Thoracic aorta endothelial cell (primary cell): Measurements from ENCODE around the gene CDC42EP5. TPM values are rescaled to one million over a fixed set of nuclear protein-coding genes. Genes with fewer than 3 reads are reported as not detected.

Experiments
- small RNA-seq: library from RNA; depleted of rRNA; stranded (forward); fragments of <200 nt; gene quantifications from one replicate; pipeline ENCODE3, GENCODE V24; 2012
- total RNA-seq: library from RNA; depleted of rRNA; stranded (reverse); fragments of >200 nt; gene quantifications from 2 replicates; pipeline ENCODE4 v1.2.3, GENCODE V29; 2012

The CDC42EP5 gene
- 27.1 and 27.4 TPM in 2 replicates for total RNA-seq

GRCh38 chr19:54473071-54473891 is at the start of gene CDC42EP5:
Gene CDC42EP5, minus strand, starts transcription at chr19:54473296. Its CDS starts 7,749 bp downstream, at chr19:54465547.

GRCh38 chr19:54502518-54503048 is 29.5 kb upstream of the CDC42EP5 start, which contains the start of gene LAIR2:
Gene LAIR2, plus strand, starts transcription at chr19:54502831. Its CDS starts 88 bp downstream, at chr19:54502919.

GRCh38 chr19:54463531-54464043 is 9.5 kb downstream of the CDC42EP5 start, which contains the start of gene LENG9:
Gene LENG9, minus strand, starts transcription at chr19:54463778. Its CDS starts 252 bp downstream, at chr19:54463526.

GRCh38 chr19:54448774-54449700 is 24.1 kb downstream of the CDC42EP5 start, which contains the start of gene LENG8:
Gene LENG8, plus strand, starts transcription at chr19:54449199. Its CDS starts 2,146 bp downstream, at chr19:54451345.

GRCh38 chr19:54415208-54415900 is 57.7 kb downstream of the CDC42EP5 start, which contains the start of gene TTYH1:
Gene TTYH1, plus strand, starts transcription at chr19:54415464. Its CDS starts 89 bp downstream, at chr19:54415553.

Small RNAs within 50 kb of the gene (small RNA-seq; reads per million reads assigned to genes)
- not detected for gene AC245884.3

Other genes with a start within 250 kb of the CDC42EP5 start
- gene LILRA6, start 230.5 kb downstream of the CDC42EP5 start, total RNA-seq: not detected in 2 replicates
- gene LILRB5, start 216.0 kb downstream of the CDC42EP5 start, total RNA-seq: 0.07 TPM in 1 of 2 replicates, not detected in the other
- gene LILRB2, start 192.2 kb downstream of the CDC42EP5 start, total RNA-seq: not detected in 2 replicates
- not detected in 2 replicates for gene LILRA5, start 160.1 kb downstream of the CDC42EP5 start, total RNA-seq
- gene LILRA4, start 134.1 kb downstream of the CDC42EP5 start, total RNA-seq: not detected in 2 replicates
- not detected in 2 replicates for gene LAIR1, start 108.4 kb downstream of the CDC42EP5 start, total RNA-seq
- gene TTYH1, start 57.8 kb downstream of the CDC42EP5 start, total RNA-seq: not detected in 2 replicates
- gene LENG8, start 24.1 kb downstream of the CDC42EP5 start, total RNA-seq: 46.4 and 74.3 TPM in 2 replicates
- 3.6 TPM in 2 replicates for gene LENG9, start 9.5 kb downstream of the CDC42EP5 start, total RNA-seq
- not detected in 2 replicates for gene LAIR2, start 29.5 kb upstream of the CDC42EP5 start, total RNA-seq
- gene LILRA2, start 100.5 kb upstream of the CDC42EP5 start, total RNA-seq: not detected in 2 replicates
- gene LILRA1, start 120.3 kb upstream of the CDC42EP5 start, total RNA-seq: not detected in 2 replicates
- not detected in 2 replicates for gene LILRB1, start 157.2 kb upstream of the CDC42EP5 start, total RNA-seq
- gene LILRB4, start 189.7 kb upstream of the CDC42EP5 start, total RNA-seq: not detected in 2 replicates